DOHH2 (cell line): Measurements from ENCODE around the gene EIF3C.
"Not testable (repeated sequence)": the region's sequence is repeated elsewhere in the genome, so short reads cannot be mapped to it uniquely, and the experiment has no call there.

ENCODE experiments used
- EZH2phosphoT487 ChIP-seq: fragments of 200-600 bp; sonication (generic); IDR thresholded peaks from 2 replicates; pipeline ENCODE4 v1.6.1; 2017; ENCODE audit warnings: borderline replicate concordance, mild to moderate bottlenecking, antibody characterized with exemption, low read length, moderate library complexity, mixed read lengths
- TF ChIP-seq, protein P1 (sequence below): fragments of 200-600 bp; sonication (generic); IDR thresholded peaks from one replicate; pipeline ENCODE4 v1.5.1; 2014; ENCODE audit warnings: antibody characterized with exemption, mild to moderate bottlenecking, low read depth, low read length; ENCODE audit not compliant: poor library complexity, severe bottlenecking

DNA sequence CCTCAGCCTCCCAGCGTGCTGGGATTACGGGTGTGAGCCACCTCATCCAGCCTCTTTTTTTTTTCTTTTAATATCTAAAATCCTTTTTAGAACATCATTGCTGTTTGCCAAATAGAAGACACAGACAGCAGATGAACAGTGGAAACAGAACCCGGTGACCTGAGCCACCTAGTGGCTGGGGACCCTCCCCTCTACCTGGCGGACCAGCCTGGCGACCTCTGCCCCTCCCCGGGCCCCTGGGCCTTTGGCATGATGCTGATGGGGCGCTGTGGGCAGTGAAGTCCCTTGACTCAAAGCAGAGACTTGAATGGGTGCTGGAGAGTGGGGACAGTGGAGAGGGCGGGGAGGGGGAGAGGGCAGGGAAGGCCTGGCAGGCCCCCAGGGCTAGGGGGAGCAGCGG, 11.5 kb upstream of the EIF3C start:
- TF ChIP-seq, protein P1, sequence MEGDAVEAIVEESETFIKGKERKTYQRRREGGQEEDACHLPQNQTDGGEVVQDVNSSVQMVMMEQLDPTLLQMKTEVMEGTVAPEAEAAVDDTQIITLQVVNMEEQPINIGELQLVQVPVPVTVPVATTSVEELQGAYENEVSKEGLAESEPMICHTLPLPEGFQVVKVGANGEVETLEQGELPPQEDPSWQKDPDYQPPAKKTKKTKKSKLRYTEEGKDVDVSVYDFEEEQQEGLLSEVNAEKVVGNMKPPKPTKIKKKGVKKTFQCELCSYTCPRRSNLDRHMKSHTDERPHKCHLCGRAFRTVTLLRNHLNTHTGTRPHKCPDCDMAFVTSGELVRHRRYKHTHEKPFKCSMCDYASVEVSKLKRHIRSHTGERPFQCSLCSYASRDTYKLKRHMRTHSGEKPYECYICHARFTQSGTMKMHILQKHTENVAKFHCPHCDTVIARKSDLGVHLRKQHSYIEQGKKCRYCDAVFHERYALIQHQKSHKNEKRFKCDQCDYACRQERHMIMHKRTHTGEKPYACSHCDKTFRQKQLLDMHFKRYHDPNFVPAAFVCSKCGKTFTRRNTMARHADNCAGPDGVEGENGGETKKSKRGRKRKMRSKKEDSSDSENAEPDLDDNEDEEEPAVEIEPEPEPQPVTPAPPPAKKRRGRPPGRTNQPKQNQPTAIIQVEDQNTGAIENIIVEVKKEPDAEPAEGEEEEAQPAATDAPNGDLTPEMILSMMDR, result not testable (repeated sequence)
- not testable (repeated sequence) for TF ChIP-seq EZH2phosphoT487
